Measurements from ENCODE around the gene TRIM63. TPM values are rescaled to one million over a fixed set of nuclear protein-coding genes. Genes with fewer than 3 reads are reported as not detected.

The TRIM63 gene
- total RNA-seq, 3 donors from 2014 or later (not counting 1 experiment from before 2014, with no cell fraction given), result not detected

- ATAC-seq (no peak), DNase-seq (no peak)
- Histone ChIP-seq H3K9me3 (ENCODE audit: control insufficient read depth, insufficient read depth, low read length) (no peaks in the 10 kb centered on the region), H3K27me3 (ENCODE audit: control insufficient read depth, insufficient read depth, low read length) (no peaks in the 10 kb centered on the region), H3K4me3 (ENCODE audit: low read length) (no peak overlapping the region), H3K27ac (ENCODE audit: low read length) (no peak overlapping the region), H3K36me3 (ENCODE audit: control insufficient read depth, insufficient read depth, low read length) (no peaks in the 10 kb centered on the region), H3K4me1 (ENCODE audit: control insufficient read depth, insufficient read depth, low read length) (no peaks in the 10 kb centered on the region)
- Mint-ChIP-seq H3K4me1 (no peaks in the 10 kb centered on the region), H3K27me3 (ENCODE audit: low read depth in 2 of 2) (peaks cover 9 to 35% of the 10 kb centered on the region in 2 donors), H3K9me3 (no peaks in the 10 kb centered on the region), H3K27ac (no peak overlapping the region), H3K36me3 (no peaks in the 10 kb centered on the region), H3K4me3 (no peak overlapping the region)
- TF ChIP-seq, protein P1, sequence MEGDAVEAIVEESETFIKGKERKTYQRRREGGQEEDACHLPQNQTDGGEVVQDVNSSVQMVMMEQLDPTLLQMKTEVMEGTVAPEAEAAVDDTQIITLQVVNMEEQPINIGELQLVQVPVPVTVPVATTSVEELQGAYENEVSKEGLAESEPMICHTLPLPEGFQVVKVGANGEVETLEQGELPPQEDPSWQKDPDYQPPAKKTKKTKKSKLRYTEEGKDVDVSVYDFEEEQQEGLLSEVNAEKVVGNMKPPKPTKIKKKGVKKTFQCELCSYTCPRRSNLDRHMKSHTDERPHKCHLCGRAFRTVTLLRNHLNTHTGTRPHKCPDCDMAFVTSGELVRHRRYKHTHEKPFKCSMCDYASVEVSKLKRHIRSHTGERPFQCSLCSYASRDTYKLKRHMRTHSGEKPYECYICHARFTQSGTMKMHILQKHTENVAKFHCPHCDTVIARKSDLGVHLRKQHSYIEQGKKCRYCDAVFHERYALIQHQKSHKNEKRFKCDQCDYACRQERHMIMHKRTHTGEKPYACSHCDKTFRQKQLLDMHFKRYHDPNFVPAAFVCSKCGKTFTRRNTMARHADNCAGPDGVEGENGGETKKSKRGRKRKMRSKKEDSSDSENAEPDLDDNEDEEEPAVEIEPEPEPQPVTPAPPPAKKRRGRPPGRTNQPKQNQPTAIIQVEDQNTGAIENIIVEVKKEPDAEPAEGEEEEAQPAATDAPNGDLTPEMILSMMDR (IDR thresholded peaks at IDR 0.05), result no peak
- 73% methylated on average over 7 of the region's 7 CpGs for WGBS (ENCODE audit: insufficient coverage)
- intact Hi-C loops (cut with micrococcal nuclease), result no loop called here
Observed at GRCh38 chr1:26092422-26092821, 25.0 kb upstream of the TRIM63 start.

DNA sequence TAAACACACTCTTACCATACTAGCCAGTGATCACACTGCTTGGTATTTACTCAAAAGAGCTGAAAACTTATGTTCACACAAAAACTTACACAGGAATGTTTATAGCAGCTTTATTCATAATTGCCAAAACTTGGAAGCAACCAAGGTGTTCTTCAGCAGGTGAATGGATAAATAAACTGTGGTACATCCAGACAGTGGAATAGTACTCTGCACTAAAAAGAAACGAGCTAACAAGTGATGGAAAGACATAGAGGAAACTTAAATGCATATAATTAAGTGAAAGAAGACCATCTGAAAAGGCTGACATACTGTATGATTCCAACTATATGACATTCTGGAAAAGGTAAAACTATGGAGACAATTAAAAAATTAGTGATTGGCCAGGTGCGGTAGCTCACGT lies 23.5 kb upstream of the TRIM63 start:
- 78% methylated on average over 3 of the region's 3 CpGs for WGBS (ENCODE audit: insufficient coverage)
- TF ChIP-seq, protein P1 (IDR thresholded peaks at IDR 0.05), result no peak

GRCh38 chr1:26089125-26089524 lies 21.7 kb upstream of the TRIM63 start:
- no peaks in the 10 kb centered on the region for H3K36me3 Mint-ChIP-seq
- H3K9me3 ChIP-seq (ENCODE audit: control insufficient read depth, insufficient read depth, low read length), result no peaks in the 10 kb centered on the region
- no peak for ATAC-seq
- WGBS (ENCODE audit: insufficient coverage), result no CpG with 5 or more reads among the region's 3 CpGs
- DNase-seq, result no peak
- TF ChIP-seq, protein P1 (IDR thresholded peaks at IDR 0.05), result no peak
- H3K4me3 ChIP-seq (ENCODE audit: low read length), result no peak overlapping the region
- H3K4me1 Mint-ChIP-seq, result no peaks in the 10 kb centered on the region
- H3K27me3 ChIP-seq (ENCODE audit: control insufficient read depth, insufficient read depth, low read length), result no peaks in the 10 kb centered on the region
- H3K27ac ChIP-seq (ENCODE audit: low read length), result no peak overlapping the region
- H3K4me3 Mint-ChIP-seq, result no peak overlapping the region
- H3K4me1 ChIP-seq (ENCODE audit: control insufficient read depth, insufficient read depth, low read length), result no peaks in the 10 kb centered on the region
- H3K27ac Mint-ChIP-seq, result no peak overlapping the region
- H3K9me3 Mint-ChIP-seq, result no peaks in the 10 kb centered on the region
- peaks cover 16 to 40% of the 10 kb centered on the region in 2 donors for H3K27me3 Mint-ChIP-seq (ENCODE audit: low read depth in 2 of 2)
- H3K36me3 ChIP-seq (ENCODE audit: control insufficient read depth, insufficient read depth, low read length), result no peaks in the 10 kb centered on the region
- intact Hi-C loops (cut with micrococcal nuclease), result no loop called here

More for the DNA sequence above, 23.5 kb upstream of the TRIM63 start:
- H3K27ac ChIP-seq (ENCODE audit: low read length), result no peak overlapping the region
- H3K36me3 ChIP-seq (ENCODE audit: control insufficient read depth, insufficient read depth, low read length), result no peaks in the 10 kb centered on the region
- H3K4me3 Mint-ChIP-seq, result no peak overlapping the region
- H3K4me1 Mint-ChIP-seq, result no peaks in the 10 kb centered on the region
- no peak overlapping the region for H3K4me3 ChIP-seq (ENCODE audit: low read length)
- H3K27ac Mint-ChIP-seq, result no peak overlapping the region
- no peaks in the 10 kb centered on the region for H3K4me1 ChIP-seq (ENCODE audit: control insufficient read depth, insufficient read depth, low read length)
- no peak for ATAC-seq
- intact Hi-C loops (cut with micrococcal nuclease), result no loop called here
- DNase-seq, result no peak
- no peaks in the 10 kb centered on the region for H3K36me3 Mint-ChIP-seq
- no peaks in the 10 kb centered on the region for H3K27me3 ChIP-seq (ENCODE audit: control insufficient read depth, insufficient read depth, low read length)
- peaks cover 9 to 35% of the 10 kb centered on the region in 2 donors for H3K27me3 Mint-ChIP-seq (ENCODE audit: low read depth in 2 of 2)
- no peaks in the 10 kb centered on the region for H3K9me3 ChIP-seq (ENCODE audit: control insufficient read depth, insufficient read depth, low read length)
- H3K9me3 Mint-ChIP-seq, result no peaks in the 10 kb centered on the region

- no peaks in the 10 kb centered on the region for H3K9me3 Mint-ChIP-seq
- H3K36me3 Mint-ChIP-seq, result no peaks in the 10 kb centered on the region
- Histone ChIP-seq H3K27ac (ENCODE audit: low read length) (no peak overlapping the region), H3K36me3 (ENCODE audit: control insufficient read depth, insufficient read depth, low read length) (no peaks in the 10 kb centered on the region), H3K9me3 (ENCODE audit: control insufficient read depth, insufficient read depth, low read length) (no peaks in the 10 kb centered on the region), H3K27me3 (ENCODE audit: control insufficient read depth, insufficient read depth, low read length) (no peaks in the 10 kb centered on the region), H3K4me3 (ENCODE audit: low read length) (no peak overlapping the region), H3K4me1 (ENCODE audit: control insufficient read depth, insufficient read depth, low read length) (no peaks in the 10 kb centered on the region)
- no peaks in the 10 kb centered on the region for H3K4me1 Mint-ChIP-seq
- H3K27me3 Mint-ChIP-seq (ENCODE audit: low read depth in 2 of 2), result peaks cover 12% of the 10 kb centered on the region in 2 donors
- DNase-seq, result no peak
- no peak overlapping the region for H3K4me3 Mint-ChIP-seq
- intact Hi-C loops (cut with micrococcal nuclease), result no loop called here
- 74% methylated on average over 2 of the region's 2 CpGs for WGBS (ENCODE audit: insufficient coverage)
- no peak for ATAC-seq
- H3K27ac Mint-ChIP-seq, result no peak overlapping the region
- TF ChIP-seq, protein P1 (IDR thresholded peaks at IDR 0.05), result no peak
Observed at GRCh38 chr1:26084844-26085243, 17.4 kb upstream of the TRIM63 start.
